ENCODE measurements around the gene DYNC1LI1. TPM values are rescaled to one million over a fixed set of nuclear protein-coding genes. Genes with fewer than 3 reads are reported as not detected.

Gene DYNC1LI1
- total RNA-seq, 1 experiment from 2014 or later = 42.8 TPM

DNA sequence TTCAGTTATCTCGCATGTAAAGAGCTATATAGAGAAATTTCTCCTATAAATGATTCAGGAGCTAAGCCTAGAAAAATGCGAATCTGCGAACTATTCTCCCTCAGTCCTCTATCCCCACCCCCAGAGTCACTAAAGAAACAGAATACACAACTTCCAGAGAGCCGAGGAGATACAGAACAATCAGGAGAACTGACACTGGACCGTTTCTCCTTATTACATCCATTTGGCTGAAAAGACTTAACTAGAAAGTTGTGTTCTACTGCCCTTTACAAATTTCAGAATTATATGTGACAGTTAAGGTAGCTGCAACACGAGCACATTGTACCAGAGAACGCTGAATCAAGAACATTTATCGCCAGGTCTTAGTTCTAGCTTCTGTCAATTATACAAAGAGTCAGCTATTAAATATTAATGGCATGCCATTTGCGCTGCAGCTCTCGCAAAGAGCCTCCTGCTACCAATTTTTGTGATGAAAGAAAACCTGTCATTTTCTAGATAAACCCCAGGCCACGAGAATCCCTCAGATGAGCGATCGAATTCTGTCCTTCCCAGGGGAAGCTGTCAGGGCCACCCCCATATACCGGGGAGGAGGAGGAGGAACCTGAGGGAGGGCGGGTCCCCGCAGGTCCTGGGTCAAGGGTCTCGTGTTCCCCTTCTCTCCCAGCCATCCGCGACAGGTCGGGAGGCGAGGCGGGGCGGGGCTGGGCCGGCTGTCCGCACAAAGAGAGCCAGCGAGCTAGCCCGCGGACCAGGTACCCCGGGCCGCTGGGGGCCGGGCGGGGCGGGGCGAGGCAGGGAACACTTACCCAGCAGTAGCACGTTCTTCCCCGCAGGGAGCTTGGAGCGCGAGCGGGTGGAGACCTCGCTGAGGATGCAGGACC, 878 bp downstream of the DYNC1LI1 start (continued):
- TF ChIP-seq, protein P1, sequence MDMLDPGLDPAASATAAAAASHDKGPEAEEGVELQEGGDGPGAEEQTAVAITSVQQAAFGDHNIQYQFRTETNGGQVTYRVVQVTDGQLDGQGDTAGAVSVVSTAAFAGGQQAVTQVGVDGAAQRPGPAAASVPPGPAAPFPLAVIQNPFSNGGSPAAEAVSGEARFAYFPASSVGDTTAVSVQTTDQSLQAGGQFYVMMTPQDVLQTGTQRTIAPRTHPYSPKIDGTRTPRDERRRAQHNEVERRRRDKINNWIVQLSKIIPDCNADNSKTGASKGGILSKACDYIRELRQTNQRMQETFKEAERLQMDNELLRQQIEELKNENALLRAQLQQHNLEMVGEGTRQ (CRISPR knock-in tag; IDR thresholded peaks at IDR 0.05) = no peak
- TF ChIP-seq PRRX2 (CRISPR knock-in tag; IDR thresholded peaks at IDR 0.05) (no peak), GRHL2 (CRISPR knock-in tag; IDR thresholded peaks at IDR 0.05; ENCODE audit: insufficient replicate concordance, severe bottlenecking) (no peak), ELF4 (CRISPR knock-in tag; IDR thresholded peaks at IDR 0.05; ENCODE audit: low read depth) (no peak), ZNF671 (CRISPR knock-in tag; IDR thresholded peaks at IDR 0.05) (no peak), MXD4 (CRISPR knock-in tag; IDR thresholded peaks at IDR 0.05; ENCODE audit: borderline replicate concordance) (no peak), CREM (CRISPR knock-in tag; IDR thresholded peaks at IDR 0.05) (no peak; the same call in 1 of the 2 replicates), ZNF263 (CRISPR knock-in tag; IDR thresholded peaks at IDR 0.05; ENCODE audit: low read depth) (no peak), JAZF1 (CRISPR knock-in tag; IDR thresholded peaks at IDR 0.05) (no peak), CREB1 (CRISPR knock-in tag; IDR thresholded peaks at IDR 0.05) (no peak), KAT7 (CRISPR knock-in tag; IDR thresholded peaks at IDR 0.05; ENCODE audit: borderline replicate concordance) (no peak), JUN (CRISPR knock-in tag; IDR thresholded peaks at IDR 0.05) (no peak)
- TF ChIP-seq, protein P2, sequence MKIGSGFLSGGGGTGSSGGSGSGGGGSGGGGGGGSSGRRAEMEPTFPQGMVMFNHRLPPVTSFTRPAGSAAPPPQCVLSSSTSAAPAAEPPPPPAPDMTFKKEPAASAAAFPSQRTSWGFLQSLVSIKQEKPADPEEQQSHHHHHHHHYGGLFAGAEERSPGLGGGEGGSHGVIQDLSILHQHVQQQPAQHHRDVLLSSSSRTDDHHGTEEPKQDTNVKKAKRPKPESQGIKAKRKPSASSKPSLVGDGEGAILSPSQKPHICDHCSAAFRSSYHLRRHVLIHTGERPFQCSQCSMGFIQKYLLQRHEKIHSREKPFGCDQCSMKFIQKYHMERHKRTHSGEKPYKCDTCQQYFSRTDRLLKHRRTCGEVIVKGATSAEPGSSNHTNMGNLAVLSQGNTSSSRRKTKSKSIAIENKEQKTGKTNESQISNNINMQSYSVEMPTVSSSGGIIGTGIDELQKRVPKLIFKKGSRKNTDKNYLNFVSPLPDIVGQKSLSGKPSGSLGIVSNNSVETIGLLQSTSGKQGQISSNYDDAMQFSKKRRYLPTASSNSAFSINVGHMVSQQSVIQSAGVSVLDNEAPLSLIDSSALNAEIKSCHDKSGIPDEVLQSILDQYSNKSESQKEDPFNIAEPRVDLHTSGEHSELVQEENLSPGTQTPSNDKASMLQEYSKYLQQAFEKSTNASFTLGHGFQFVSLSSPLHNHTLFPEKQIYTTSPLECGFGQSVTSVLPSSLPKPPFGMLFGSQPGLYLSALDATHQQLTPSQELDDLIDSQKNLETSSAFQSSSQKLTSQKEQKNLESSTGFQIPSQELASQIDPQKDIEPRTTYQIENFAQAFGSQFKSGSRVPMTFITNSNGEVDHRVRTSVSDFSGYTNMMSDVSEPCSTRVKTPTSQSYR (CRISPR knock-in tag; IDR thresholded peaks at IDR 0.05) = no peak
- TF ChIP-seq, protein P3, sequence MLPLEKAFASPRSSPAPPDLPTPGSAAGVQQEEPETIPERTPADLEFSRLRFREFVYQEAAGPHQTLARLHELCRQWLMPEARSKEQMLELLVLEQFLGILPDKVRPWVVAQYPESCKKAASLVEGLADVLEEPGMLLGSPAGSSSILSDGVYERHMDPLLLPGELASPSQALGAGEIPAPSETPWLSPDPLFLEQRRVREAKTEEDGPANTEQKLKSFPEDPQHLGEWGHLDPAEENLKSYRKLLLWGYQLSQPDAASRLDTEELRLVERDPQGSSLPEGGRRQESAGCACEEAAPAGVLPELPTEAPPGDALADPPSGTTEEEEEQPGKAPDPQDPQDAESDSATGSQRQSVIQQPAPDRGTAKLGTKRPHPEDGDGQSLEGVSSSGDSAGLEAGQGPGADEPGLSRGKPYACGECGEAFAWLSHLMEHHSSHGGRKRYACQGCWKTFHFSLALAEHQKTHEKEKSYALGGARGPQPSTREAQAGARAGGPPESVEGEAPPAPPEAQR (CRISPR knock-in tag; IDR thresholded peaks at IDR 0.05) = no peak
- TF ChIP-seq, protein P4, sequence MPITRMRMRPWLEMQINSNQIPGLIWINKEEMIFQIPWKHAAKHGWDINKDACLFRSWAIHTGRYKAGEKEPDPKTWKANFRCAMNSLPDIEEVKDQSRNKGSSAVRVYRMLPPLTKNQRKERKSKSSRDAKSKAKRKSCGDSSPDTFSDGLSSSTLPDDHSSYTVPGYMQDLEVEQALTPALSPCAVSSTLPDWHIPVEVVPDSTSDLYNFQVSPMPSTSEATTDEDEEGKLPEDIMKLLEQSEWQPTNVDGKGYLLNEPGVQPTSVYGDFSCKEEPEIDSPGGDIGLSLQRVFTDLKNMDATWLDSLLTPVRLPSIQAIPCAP (CRISPR knock-in tag; IDR thresholded peaks at IDR 0.05) = no peak
- TF ChIP-seq, protein P5, sequence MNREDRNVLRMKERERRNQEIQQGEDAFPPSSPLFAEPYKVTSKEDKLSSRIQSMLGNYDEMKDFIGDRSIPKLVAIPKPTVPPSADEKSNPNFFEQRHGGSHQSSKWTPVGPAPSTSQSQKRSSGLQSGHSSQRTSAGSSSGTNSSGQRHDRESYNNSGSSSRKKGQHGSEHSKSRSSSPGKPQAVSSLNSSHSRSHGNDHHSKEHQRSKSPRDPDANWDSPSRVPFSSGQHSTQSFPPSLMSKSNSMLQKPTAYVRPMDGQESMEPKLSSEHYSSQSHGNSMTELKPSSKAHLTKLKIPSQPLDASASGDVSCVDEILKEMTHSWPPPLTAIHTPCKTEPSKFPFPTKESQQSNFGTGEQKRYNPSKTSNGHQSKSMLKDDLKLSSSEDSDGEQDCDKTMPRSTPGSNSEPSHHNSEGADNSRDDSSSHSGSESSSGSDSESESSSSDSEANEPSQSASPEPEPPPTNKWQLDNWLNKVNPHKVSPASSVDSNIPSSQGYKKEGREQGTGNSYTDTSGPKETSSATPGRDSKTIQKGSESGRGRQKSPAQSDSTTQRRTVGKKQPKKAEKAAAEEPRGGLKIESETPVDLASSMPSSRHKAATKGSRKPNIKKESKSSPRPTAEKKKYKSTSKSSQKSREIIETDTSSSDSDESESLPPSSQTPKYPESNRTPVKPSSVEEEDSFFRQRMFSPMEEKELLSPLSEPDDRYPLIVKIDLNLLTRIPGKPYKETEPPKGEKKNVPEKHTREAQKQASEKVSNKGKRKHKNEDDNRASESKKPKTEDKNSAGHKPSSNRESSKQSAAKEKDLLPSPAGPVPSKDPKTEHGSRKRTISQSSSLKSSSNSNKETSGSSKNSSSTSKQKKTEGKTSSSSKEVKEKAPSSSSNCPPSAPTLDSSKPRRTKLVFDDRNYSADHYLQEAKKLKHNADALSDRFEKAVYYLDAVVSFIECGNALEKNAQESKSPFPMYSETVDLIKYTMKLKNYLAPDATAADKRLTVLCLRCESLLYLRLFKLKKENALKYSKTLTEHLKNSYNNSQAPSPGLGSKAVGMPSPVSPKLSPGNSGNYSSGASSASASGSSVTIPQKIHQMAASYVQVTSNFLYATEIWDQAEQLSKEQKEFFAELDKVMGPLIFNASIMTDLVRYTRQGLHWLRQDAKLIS (CRISPR knock-in tag; IDR thresholded peaks at IDR 0.05; ENCODE audit: borderline replicate concordance) = no peak
- TF ChIP-seq, protein P6, sequence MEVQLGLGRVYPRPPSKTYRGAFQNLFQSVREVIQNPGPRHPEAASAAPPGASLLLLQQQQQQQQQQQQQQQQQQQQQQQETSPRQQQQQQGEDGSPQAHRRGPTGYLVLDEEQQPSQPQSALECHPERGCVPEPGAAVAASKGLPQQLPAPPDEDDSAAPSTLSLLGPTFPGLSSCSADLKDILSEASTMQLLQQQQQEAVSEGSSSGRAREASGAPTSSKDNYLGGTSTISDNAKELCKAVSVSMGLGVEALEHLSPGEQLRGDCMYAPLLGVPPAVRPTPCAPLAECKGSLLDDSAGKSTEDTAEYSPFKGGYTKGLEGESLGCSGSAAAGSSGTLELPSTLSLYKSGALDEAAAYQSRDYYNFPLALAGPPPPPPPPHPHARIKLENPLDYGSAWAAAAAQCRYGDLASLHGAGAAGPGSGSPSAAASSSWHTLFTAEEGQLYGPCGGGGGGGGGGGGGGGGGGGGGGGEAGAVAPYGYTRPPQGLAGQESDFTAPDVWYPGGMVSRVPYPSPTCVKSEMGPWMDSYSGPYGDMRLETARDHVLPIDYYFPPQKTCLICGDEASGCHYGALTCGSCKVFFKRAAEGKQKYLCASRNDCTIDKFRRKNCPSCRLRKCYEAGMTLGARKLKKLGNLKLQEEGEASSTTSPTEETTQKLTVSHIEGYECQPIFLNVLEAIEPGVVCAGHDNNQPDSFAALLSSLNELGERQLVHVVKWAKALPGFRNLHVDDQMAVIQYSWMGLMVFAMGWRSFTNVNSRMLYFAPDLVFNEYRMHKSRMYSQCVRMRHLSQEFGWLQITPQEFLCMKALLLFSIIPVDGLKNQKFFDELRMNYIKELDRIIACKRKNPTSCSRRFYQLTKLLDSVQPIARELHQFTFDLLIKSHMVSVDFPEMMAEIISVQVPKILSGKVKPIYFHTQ (CRISPR knock-in tag; IDR thresholded peaks at IDR 0.05) = no peak
- TF ChIP-seq, protein P7, sequence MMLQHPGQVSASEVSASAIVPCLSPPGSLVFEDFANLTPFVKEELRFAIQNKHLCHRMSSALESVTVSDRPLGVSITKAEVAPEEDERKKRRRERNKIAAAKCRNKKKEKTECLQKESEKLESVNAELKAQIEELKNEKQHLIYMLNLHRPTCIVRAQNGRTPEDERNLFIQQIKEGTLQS (CRISPR knock-in tag; conservative IDR thresholded peaks at IDR 0.05) = no peak

Data from WTC11 (cell line).